ENCODE measurements around the gene WHRN.
A peak's percentile ranks its signal among the peaks of the same experiment; 100 is the strongest.

WHRN gene

GRCh38 chr9:114505187-114506081, at the start of gene WHRN:
Gene WHRN (minus strand): TSS chr9:114505473. CDS start chr9:114504801, 672 bp downstream.
- DNase-seq (ENCODE audit: low spot score): peak; percentile 99

- no peak for DNase-seq (ENCODE audit: low spot score)
These were observed 47.9 kb upstream of the WHRN start for GRCh38 chr9:114553202-114553601.

- DNase-seq (ENCODE audit: low spot score): no peak
These were observed 47.4 kb upstream of the WHRN start for GRCh38 chr9:114552706-114553105.

- peak; percentile 94 for DNase-seq (ENCODE audit: low spot score)
These were observed 46.7 kb upstream of the WHRN start for GRCh38 chr9:114551750-114552685.

GRCh38 chr9:114549697-114550330, 44.5 kb upstream of the WHRN start:
- peak; percentile 57 for DNase-seq (ENCODE audit: low spot score)

- no peak for DNase-seq (ENCODE audit: low spot score)
These were observed 41.6 kb upstream of the WHRN start for GRCh38 chr9:114546851-114547250.

GRCh38 chr9:114545055-114545454, 39.8 kb upstream of the WHRN start:
- DNase-seq (ENCODE audit: low spot score): no peak

- no peak for DNase-seq (ENCODE audit: low spot score)
These were observed 34.6 kb upstream of the WHRN start for GRCh38 chr9:114539701-114540380.

GRCh38 chr9:114538241-114538640, 33.0 kb upstream of the WHRN start:
- no peak for DNase-seq (ENCODE audit: low spot score)

GRCh38 chr9:114532561-114533237, 27.4 kb upstream of the WHRN start:
- DNase-seq (ENCODE audit: low spot score): no peak

- DNase-seq (ENCODE audit: low spot score): no peak
These were observed 24.0 kb upstream of the WHRN start for GRCh38 chr9:114529285-114529684.

GRCh38 chr9:114526807-114527206, 21.5 kb upstream of the WHRN start:
- DNase-seq (ENCODE audit: low spot score): no peak

- DNase-seq (ENCODE audit: low spot score): peak; percentile 82
These were observed 20.2 kb upstream of the WHRN start for GRCh38 chr9:114525513-114525912.

- no peak for DNase-seq (ENCODE audit: low spot score)
These were observed 19.0 kb upstream of the WHRN start for GRCh38 chr9:114524247-114524681.

- no peak for DNase-seq (ENCODE audit: low spot score)
These were observed 17.6 kb upstream of the WHRN start for GRCh38 chr9:114522847-114523246.

GRCh38 chr9:114522286-114522685, 17.0 kb upstream of the WHRN start:
- no peak for DNase-seq (ENCODE audit: low spot score)

- peak; percentile 23 for DNase-seq (ENCODE audit: low spot score)
These were observed 16.6 kb upstream of the WHRN start for GRCh38 chr9:114521846-114522245.

- DNase-seq (ENCODE audit: low spot score): no peak
These were observed 13.3 kb upstream of the WHRN start for GRCh38 chr9:114518599-114519022.

- DNase-seq (ENCODE audit: low spot score): no peak
These were observed 12.8 kb upstream of the WHRN start for GRCh38 chr9:114518120-114518519.

- peak; percentile 51 for DNase-seq (ENCODE audit: low spot score)
These were observed 11.6 kb upstream of the WHRN start for GRCh38 chr9:114516913-114517312.

GRCh38 chr9:114515528-114515927, 10.3 kb upstream of the WHRN start:
- DNase-seq (ENCODE audit: low spot score): no peak

All from GM03348 (cell line).